HepG2 (cell line): ENCODE results near the gene RCBTB1. TPM values are rescaled to one million over a fixed set of nuclear protein-coding genes. Genes with fewer than 3 reads are reported as not detected.

ENCODE experiments used
- ATAD3A ChIP-seq: sonication (generic); formaldehyde crosslinking; IDR thresholded peaks from 2 replicates; pipeline ENCODE4 v1.4.0; 2020; ENCODE audit warnings: missing genetic modification reagents
- DMAP1 ChIP-seq: IDR thresholded peaks from 2 replicates; pipeline ENCODE4 v1.6.1; 2016
- EEA1 ChIP-seq: sonication (generic); formaldehyde crosslinking; IDR thresholded peaks from 2 replicates; pipeline ENCODE4 v1.5.1; 2020; ENCODE audit warnings: mild to moderate bottlenecking, missing genetic modification reagents, borderline replicate concordance
- MTF1 ChIP-seq: sonication (generic); formaldehyde crosslinking; IDR thresholded peaks from 2 replicates; pipeline ENCODE4 v1.5.0; 2020; ENCODE audit warnings: missing genetic modification reagents
- PAX8 ChIP-seq: sonication (generic); formaldehyde crosslinking; IDR thresholded peaks from 2 replicates; pipeline ENCODE4 v1.8.0; 2022; ENCODE audit warnings: mild to moderate bottlenecking, missing genetic modification reagents, borderline replicate concordance
- PLRG1 ChIP-seq: fragments of 450-650 bp; conservative IDR thresholded peaks from 2 replicates; pipeline ENCODE4 v1.6.1; 2016
- SOX5 ChIP-seq: IDR thresholded peaks from 2 replicates; pipeline ENCODE4 v1.6.1; 2016; ENCODE audit warnings: borderline replicate concordance
- ZFP41 ChIP-seq: sonication (generic); formaldehyde crosslinking; IDR thresholded peaks from 2 replicates; pipeline ENCODE4 v1.4.0; 2020; ENCODE audit warnings: mild to moderate bottlenecking, missing genetic modification reagents, borderline replicate concordance
- polyA plus RNA-seq, 8 experiments: library from polyadenylated mRNA; depleted of rRNA in 3 of 8; stranded (reverse) in 7 of 8; unstranded in 1 of 8; fragments of >200 nt; fragmentation: Illumina TruSeq in 4 of 8; extraction: Trizol in 4 of 8; gene quantifications; 2 replicates each; pipeline versions ENCODE4 v1.2.1 to v1.2.3, GENCODE V29; 2011 to 2016; ENCODE audit warnings: low read depth in 4 of 8, missing spikeins in 1 of 8, mixed read lengths in 1 of 8; ENCODE audit not compliant: insufficient read depth in 1 of 8
- total RNA-seq, 5 experiments: library from RNA; depleted of rRNA; stranded (reverse); fragments of >200 nt; fragmentation: Illumina TruSeq; extraction: Trizol; gene quantifications; 2 replicates each; pipeline ENCODE4 v1.2.3, GENCODE V29; 2016; ENCODE audit warnings: low read depth in 1 of 5
- TF ChIP-seq, protein P1 (sequence below): sonication (generic); formaldehyde crosslinking; IDR thresholded peaks from 2 replicates; pipeline ENCODE4 v1.5.1; 2020; ENCODE audit warnings: mild to moderate bottlenecking, missing genetic modification reagents, borderline replicate concordance
- TF ChIP-seq, protein P2 (sequence below): sonication (generic); formaldehyde crosslinking; IDR thresholded peaks from 2 replicates; pipeline ENCODE4 v1.5.0; 2020; ENCODE audit warnings: mild to moderate bottlenecking, missing genetic modification reagents, moderate library complexity
- TF ChIP-seq, protein P3 (sequence below), 2 experiments: sonication (generic) in 1 of 2; formaldehyde crosslinking in 1 of 2; IDR thresholded peaks; 2 replicates each; pipeline versions ENCODE4 v1.5.1 to v1.6.1; 2011 to 2020; ENCODE audit warnings: borderline replicate concordance in 1 of 2, low read depth in 1 of 2, low read length in 1 of 2, mild to moderate bottlenecking in 1 of 2, missing genetic modification reagents in 1 of 2, moderate library complexity in 1 of 2
- TF ChIP-seq, protein P4 (sequence below): IDR thresholded peaks from 2 replicates; pipeline ENCODE4 v1.6.1; 2016; ENCODE audit warnings: missing compliant biosample characterization, missing genetic modification reagents, borderline replicate concordance
- TF ChIP-seq, protein P5 (sequence below): sonication (generic); formaldehyde crosslinking; IDR thresholded peaks from 2 replicates; pipeline ENCODE4 v1.4.0; 2020; ENCODE audit warnings: missing genetic modification reagents, mild to moderate bottlenecking, borderline replicate concordance

RCBTB1 gene
- total and polyA plus RNA-seq, 2 of the 13 experiments (the other 11 are each of a cell fraction or from before 2014, with no cell fraction given) = 13.4 to 21.6 TPM

DNA sequence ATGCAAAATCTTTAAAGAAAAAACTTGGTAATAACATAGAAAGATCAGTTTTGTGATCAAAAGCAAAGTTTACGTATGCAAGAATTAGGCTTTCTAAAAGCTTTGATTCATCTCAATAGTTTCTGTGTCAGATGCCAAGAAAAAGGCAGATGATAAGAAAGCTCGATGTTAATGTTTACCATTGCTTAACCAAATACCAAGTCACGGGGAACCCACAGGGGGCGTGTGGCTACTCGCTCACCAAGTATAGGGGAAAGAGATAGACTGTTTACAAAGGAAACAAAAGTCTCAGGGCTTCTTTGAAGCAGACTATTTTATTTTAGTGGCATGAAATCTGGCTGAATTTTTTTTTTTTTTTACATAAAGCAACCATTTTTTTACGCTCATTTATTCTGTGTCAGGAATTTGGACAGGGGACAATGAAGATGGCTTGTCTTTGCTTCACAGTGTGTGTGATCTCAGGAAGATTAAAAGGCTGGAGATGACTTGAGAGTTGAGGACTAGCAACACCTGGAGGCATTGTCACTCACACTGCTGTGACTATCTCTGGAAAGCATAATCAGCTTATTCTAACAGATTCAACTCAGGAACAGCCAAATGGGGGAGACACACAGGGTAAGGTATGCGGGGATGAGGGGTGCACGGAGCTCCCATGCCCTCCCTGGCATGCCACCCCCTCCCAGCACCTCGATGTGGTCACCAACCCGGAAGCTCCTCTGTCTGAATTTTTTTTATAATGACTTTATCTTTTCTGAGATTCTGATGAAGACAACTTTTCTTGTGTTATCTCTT, 24.9 kb downstream of the RCBTB1 start (continued):
- TF ChIP-seq, protein P1, sequence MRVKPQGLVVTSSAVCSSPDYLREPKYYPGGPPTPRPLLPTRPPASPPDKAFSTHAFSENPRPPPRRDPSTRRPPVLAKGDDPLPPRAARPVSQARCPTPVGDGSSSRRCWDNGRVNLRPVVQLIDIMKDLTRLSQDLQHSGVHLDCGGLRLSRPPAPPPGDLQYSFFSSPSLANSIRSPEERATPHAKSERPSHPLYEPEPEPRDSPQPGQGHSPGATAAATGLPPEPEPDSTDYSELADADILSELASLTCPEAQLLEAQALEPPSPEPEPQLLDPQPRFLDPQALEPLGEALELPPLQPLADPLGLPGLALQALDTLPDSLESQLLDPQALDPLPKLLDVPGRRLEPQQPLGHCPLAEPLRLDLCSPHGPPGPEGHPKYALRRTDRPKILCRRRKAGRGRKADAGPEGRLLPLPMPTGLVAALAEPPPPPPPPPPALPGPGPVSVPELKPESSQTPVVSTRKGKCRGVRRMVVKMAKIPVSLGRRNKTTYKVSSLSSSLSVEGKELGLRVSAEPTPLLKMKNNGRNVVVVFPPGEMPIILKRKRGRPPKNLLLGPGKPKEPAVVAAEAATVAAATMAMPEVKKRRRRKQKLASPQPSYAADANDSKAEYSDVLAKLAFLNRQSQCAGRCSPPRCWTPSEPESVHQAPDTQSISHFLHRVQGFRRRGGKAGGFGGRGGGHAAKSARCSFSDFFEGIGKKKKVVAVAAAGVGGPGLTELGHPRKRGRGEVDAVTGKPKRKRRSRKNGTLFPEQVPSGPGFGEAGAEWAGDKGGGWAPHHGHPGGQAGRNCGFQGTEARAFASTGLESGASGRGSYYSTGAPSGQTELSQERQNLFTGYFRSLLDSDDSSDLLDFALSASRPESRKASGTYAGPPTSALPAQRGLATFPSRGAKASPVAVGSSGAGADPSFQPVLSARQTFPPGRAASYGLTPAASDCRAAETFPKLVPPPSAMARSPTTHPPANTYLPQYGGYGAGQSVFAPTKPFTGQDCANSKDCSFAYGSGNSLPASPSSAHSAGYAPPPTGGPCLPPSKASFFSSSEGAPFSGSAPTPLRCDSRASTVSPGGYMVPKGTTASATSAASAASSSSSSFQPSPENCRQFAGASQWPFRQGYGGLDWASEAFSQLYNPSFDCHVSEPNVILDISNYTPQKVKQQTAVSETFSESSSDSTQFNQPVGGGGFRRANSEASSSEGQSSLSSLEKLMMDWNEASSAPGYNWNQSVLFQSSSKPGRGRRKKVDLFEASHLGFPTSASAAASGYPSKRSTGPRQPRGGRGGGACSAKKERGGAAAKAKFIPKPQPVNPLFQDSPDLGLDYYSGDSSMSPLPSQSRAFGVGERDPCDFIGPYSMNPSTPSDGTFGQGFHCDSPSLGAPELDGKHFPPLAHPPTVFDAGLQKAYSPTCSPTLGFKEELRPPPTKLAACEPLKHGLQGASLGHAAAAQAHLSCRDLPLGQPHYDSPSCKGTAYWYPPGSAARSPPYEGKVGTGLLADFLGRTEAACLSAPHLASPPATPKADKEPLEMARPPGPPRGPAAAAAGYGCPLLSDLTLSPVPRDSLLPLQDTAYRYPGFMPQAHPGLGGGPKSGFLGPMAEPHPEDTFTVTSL = 0 out of 2 replicates have a peak, but pooled peaks have one; percentile 19
- TF ChIP-seq, protein P2, sequence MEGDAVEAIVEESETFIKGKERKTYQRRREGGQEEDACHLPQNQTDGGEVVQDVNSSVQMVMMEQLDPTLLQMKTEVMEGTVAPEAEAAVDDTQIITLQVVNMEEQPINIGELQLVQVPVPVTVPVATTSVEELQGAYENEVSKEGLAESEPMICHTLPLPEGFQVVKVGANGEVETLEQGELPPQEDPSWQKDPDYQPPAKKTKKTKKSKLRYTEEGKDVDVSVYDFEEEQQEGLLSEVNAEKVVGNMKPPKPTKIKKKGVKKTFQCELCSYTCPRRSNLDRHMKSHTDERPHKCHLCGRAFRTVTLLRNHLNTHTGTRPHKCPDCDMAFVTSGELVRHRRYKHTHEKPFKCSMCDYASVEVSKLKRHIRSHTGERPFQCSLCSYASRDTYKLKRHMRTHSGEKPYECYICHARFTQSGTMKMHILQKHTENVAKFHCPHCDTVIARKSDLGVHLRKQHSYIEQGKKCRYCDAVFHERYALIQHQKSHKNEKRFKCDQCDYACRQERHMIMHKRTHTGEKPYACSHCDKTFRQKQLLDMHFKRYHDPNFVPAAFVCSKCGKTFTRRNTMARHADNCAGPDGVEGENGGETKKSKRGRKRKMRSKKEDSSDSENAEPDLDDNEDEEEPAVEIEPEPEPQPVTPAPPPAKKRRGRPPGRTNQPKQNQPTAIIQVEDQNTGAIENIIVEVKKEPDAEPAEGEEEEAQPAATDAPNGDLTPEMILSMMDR (CRISPR knock-in tag) = peak; percentile 56
- TF ChIP-seq ZFP41 (CRISPR knock-in tag) (no peak), EEA1 (no peak), PLRG1 (no peak), SOX5 (peak; percentile 30; the same call in 1 of the 2 replicates), MTF1 (CRISPR knock-in tag) (no peak), ATAD3A (CRISPR knock-in tag) (no peak), DMAP1 (peak; percentile 37; the same call in 1 of the 2 replicates), PAX8 (CRISPR knock-in tag) (no peak)
- TF ChIP-seq, protein P3, sequence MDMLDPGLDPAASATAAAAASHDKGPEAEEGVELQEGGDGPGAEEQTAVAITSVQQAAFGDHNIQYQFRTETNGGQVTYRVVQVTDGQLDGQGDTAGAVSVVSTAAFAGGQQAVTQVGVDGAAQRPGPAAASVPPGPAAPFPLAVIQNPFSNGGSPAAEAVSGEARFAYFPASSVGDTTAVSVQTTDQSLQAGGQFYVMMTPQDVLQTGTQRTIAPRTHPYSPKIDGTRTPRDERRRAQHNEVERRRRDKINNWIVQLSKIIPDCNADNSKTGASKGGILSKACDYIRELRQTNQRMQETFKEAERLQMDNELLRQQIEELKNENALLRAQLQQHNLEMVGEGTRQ (IDR thresholded peaks at IDR 0.05; ENCODE audit: low read depth, low read length) = no peak
- TF ChIP-seq, protein P3 (CRISPR knock-in tag; IDR thresholded peaks at IDR 0.05; ENCODE audit: borderline replicate concordance) = no peak
- TF ChIP-seq, protein P4, sequence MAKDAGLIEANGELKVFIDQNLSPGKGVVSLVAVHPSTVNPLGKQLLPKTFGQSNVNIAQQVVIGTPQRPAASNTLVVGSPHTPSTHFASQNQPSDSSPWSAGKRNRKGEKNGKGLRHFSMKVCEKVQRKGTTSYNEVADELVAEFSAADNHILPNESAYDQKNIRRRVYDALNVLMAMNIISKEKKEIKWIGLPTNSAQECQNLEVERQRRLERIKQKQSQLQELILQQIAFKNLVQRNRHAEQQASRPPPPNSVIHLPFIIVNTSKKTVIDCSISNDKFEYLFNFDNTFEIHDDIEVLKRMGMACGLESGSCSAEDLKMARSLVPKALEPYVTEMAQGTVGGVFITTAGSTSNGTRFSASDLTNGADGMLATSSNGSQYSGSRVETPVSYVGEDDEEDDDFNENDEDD (CRISPR knock-in tag) = no peak
- TF ChIP-seq, protein P5, sequence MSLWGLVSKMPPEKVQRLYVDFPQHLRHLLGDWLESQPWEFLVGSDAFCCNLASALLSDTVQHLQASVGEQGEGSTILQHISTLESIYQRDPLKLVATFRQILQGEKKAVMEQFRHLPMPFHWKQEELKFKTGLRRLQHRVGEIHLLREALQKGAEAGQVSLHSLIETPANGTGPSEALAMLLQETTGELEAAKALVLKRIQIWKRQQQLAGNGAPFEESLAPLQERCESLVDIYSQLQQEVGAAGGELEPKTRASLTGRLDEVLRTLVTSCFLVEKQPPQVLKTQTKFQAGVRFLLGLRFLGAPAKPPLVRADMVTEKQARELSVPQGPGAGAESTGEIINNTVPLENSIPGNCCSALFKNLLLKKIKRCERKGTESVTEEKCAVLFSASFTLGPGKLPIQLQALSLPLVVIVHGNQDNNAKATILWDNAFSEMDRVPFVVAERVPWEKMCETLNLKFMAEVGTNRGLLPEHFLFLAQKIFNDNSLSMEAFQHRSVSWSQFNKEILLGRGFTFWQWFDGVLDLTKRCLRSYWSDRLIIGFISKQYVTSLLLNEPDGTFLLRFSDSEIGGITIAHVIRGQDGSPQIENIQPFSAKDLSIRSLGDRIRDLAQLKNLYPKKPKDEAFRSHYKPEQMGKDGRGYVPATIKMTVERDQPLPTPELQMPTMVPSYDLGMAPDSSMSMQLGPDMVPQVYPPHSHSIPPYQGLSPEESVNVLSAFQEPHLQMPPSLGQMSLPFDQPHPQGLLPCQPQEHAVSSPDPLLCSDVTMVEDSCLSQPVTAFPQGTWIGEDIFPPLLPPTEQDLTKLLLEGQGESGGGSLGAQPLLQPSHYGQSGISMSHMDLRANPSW (CRISPR knock-in tag) = no peak
